ENCODE results near the gene EPHA7. TPM values are rescaled to one million over a fixed set of nuclear protein-coding genes. Genes with fewer than 3 reads are reported as not detected.

EPHA7 gene
- total RNA-seq, 1 donor from 2014 or later = 28.9 TPM

DNA sequence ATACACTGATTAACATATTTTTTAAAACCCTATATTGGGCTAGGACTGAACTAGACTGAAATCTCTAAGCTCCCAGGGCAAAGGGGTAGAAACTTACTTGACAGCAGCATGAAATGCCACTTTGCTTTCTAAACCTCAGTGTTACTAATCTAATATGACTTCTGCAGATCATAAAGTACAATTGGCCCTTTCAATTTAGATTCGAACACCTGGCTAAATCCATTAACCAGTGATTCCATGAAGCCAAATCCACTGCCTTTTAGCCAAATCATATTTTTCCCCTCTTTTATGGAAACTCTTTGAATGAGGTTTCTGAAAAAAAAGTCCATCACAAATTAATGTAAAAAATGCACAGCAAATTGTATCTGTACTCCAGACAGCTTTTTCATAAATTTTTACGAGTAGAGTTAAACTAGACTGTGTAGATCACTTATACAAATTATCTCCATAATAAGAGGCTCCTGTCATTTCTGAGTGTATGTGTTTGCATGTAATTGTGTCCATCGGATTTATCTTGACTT, 25.7 kb downstream of the EPHA7 start:
- TF ChIP-seq, protein P1, sequence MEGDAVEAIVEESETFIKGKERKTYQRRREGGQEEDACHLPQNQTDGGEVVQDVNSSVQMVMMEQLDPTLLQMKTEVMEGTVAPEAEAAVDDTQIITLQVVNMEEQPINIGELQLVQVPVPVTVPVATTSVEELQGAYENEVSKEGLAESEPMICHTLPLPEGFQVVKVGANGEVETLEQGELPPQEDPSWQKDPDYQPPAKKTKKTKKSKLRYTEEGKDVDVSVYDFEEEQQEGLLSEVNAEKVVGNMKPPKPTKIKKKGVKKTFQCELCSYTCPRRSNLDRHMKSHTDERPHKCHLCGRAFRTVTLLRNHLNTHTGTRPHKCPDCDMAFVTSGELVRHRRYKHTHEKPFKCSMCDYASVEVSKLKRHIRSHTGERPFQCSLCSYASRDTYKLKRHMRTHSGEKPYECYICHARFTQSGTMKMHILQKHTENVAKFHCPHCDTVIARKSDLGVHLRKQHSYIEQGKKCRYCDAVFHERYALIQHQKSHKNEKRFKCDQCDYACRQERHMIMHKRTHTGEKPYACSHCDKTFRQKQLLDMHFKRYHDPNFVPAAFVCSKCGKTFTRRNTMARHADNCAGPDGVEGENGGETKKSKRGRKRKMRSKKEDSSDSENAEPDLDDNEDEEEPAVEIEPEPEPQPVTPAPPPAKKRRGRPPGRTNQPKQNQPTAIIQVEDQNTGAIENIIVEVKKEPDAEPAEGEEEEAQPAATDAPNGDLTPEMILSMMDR (IDR thresholded peaks at IDR 0.05; ENCODE audit: unreplicated experiment) = no peak
- no peaks in the 10 kb centered on the region for H3K36me3 Mint-ChIP-seq (ENCODE audit: insufficient read depth)
- H3K27me3 Mint-ChIP-seq = no peaks in the 10 kb centered on the region
- no peak overlapping the region for H3K27ac Mint-ChIP-seq
- DNase-seq (ENCODE audit: low spot score, unreplicated experiment) = no peak
- peaks cover 27% of the 10 kb centered on the region for H3K4me1 Mint-ChIP-seq (ENCODE audit: low read depth)
- no peaks in the 10 kb centered on the region for H3K9me3 Mint-ChIP-seq (ENCODE audit: low read depth)
- H3K4me3 Mint-ChIP-seq (ENCODE audit: low read depth) = no peak overlapping the region

DNA sequence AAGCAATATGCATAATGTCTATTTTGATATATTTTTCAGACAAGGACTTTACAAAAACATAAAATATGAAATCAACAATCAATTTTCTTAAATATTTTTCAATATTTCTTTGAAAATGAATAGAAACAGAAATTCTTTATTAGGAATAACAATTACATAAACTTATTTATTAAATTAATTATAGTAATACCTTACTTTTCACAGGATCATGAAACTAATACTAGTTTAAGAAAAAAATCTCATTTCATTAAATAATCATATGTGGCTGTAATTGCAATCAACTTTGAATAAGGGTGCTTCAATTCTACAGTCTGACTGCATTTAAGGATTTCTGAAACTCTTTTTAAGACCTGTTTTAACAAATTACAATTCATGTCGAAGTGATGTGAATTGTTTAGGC, 26.6 kb downstream of the EPHA7 start:
- H3K4me1 Mint-ChIP-seq (ENCODE audit: low read depth) = peaks cover 19% of the 10 kb centered on the region
- no peak for DNase-seq (ENCODE audit: low spot score, unreplicated experiment)
- H3K9me3 Mint-ChIP-seq (ENCODE audit: low read depth) = no peaks in the 10 kb centered on the region
- H3K4me3 Mint-ChIP-seq (ENCODE audit: low read depth) = no peak overlapping the region
- no peaks in the 10 kb centered on the region for H3K27me3 Mint-ChIP-seq
- H3K27ac Mint-ChIP-seq = no peak overlapping the region
- TF ChIP-seq, protein P1 (IDR thresholded peaks at IDR 0.05; ENCODE audit: unreplicated experiment) = no peak
- no peaks in the 10 kb centered on the region for H3K36me3 Mint-ChIP-seq (ENCODE audit: insufficient read depth)

DNA sequence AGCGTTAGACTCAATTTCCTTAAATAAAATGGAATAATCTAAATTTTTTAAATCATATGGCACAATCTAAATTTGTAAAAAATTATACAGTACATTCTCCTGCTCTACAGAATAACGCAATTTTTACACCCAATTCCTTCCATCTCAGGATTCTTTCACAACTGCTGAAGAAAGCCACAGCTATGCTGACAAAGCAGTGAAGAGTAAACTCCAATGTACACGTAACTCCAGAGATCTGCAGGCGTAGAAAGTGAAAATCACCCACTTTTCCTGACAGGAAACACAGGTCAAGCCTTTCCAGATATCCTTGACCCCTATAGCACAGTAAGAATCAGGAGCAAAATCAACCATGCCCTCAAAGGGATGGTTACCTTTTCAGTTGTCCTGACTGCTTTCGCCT, 27.4 kb downstream of the EPHA7 start:
- TF ChIP-seq, protein P1 (IDR thresholded peaks at IDR 0.05; ENCODE audit: unreplicated experiment) = no peak
- Mint-ChIP-seq H3K9me3 (ENCODE audit: low read depth) (no peaks in the 10 kb centered on the region), H3K27ac (no peak overlapping the region), H3K27me3 (no peaks in the 10 kb centered on the region), H3K36me3 (ENCODE audit: insufficient read depth) (peaks cover 3% of the 10 kb centered on the region), H3K4me3 (ENCODE audit: low read depth) (no peak overlapping the region), H3K4me1 (ENCODE audit: low read depth) (peaks cover 15% of the 10 kb centered on the region)
- DNase-seq (ENCODE audit: low spot score, unreplicated experiment) = no peak

DNA sequence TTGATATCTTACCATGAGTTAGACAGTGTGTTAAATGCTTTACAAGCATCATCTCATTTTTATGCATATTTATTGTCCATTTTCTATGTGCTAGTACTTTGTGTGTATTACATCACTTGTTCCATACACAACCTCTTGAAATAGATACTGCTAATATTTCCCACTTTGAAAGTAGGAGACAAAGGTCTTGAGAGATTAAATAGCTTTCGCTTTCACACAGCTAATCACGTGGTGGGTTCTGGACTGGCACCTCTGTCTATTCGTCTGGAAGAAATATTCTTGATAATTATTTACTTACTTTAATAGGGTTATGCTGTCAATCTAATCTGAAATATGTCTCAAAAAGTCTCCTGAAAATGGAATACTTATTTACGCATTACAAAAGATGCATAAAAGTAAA, 30.2 kb downstream of the EPHA7 start:
- no peak for DNase-seq (ENCODE audit: low spot score, unreplicated experiment)
- H3K4me3 Mint-ChIP-seq (ENCODE audit: low read depth) = no peak overlapping the region
- H3K27ac Mint-ChIP-seq = no peak overlapping the region
- no peaks in the 10 kb centered on the region for H3K27me3 Mint-ChIP-seq
- TF ChIP-seq, protein P1 (IDR thresholded peaks at IDR 0.05; ENCODE audit: unreplicated experiment) = no peak
- no peaks in the 10 kb centered on the region for H3K9me3 Mint-ChIP-seq (ENCODE audit: low read depth)
- peaks cover 5% of the 10 kb centered on the region for H3K4me1 Mint-ChIP-seq (ENCODE audit: low read depth)
- H3K36me3 Mint-ChIP-seq (ENCODE audit: insufficient read depth) = peaks cover 3% of the 10 kb centered on the region

DNA sequence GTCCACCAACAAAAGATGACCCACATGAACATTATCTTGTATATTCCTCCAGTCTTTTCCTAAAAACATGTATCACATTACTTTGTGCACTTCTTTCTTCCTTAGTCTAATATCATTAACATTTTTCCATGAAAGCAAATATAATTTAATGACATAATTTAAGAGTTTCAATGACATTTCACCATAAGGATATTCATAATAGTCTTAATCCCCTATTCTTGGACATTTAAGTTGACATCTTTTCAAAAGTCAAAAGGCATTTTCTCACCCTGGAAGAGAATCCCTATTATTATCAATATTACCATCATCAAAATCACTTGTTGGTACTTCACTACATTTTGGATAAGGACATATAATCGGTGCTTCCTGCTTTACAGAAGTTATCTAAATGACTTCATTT, 31.3 kb downstream of the EPHA7 start:
- TF ChIP-seq, protein P1 (IDR thresholded peaks at IDR 0.05; ENCODE audit: unreplicated experiment) = no peak
- Mint-ChIP-seq H3K4me1 (ENCODE audit: low read depth) (peaks cover 4% of the 10 kb centered on the region), H3K27ac (no peak overlapping the region), H3K27me3 (no peaks in the 10 kb centered on the region), H3K9me3 (ENCODE audit: low read depth) (no peaks in the 10 kb centered on the region), H3K36me3 (ENCODE audit: insufficient read depth) (peaks cover 3% of the 10 kb centered on the region), H3K4me3 (ENCODE audit: low read depth) (no peak overlapping the region)
- no peak for DNase-seq (ENCODE audit: low spot score, unreplicated experiment)
